H7 (cell line): ENCODE results near the gene TNFAIP8. TPM values are rescaled to one million over a fixed set of nuclear protein-coding genes. Genes with fewer than 3 reads are reported as not detected.

ENCODE experiments used
- DNase-seq: peaks from one replicate; pipeline ENCODE4 v3.0.0; 2012
- H3K27me3 ChIP-seq: 2 replicates; pipeline ENCODE4 v1.6.0; 2011; ENCODE audit warnings: mild to moderate bottlenecking, low read length; ENCODE audit not compliant: control insufficient read depth, insufficient read depth
- H3K36me3 ChIP-seq: replicated peaks from 2 replicates; pipeline ENCODE4 v1.5.1; 2011; ENCODE audit warnings: low read length; ENCODE audit not compliant: control insufficient read depth, insufficient read depth
- H3K4me3 ChIP-seq: 2 replicates; pipeline ENCODE4 v1.5.1; 2011; ENCODE audit warnings: low read depth, mild to moderate bottlenecking, control low read depth, low read length, moderate library complexity; ENCODE audit not compliant: insufficient read depth
- total RNA-seq: library from RNA; depleted of rRNA; stranded (reverse); fragments of >200 nt; shearing (Covaris generic); gene quantifications from 2 replicates; pipeline ENCODE4 v1.2.3, GENCODE V29; 2014

The TNFAIP8 gene
- total RNA-seq, 1 experiment from 2014 or later: 38.6 TPM

DNA sequence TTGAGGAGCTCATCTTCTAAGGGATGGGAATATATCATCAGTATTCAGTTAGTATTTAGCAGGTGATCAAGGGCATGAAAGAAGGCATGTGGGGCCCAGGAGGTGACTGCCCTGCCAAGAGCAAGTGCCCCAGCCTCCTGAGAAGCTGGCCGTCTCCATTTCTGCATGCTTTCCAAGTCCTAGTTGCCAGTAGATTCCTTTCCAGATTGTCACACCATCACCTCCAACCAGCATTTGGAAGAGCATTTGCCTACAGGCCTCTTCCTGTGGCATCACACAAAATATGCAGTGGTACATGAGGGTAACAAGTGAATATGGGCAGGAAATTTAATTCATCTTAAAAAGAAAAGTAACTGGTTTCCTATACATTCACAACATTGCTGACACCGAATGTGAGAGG, 7.5 kb downstream of the TNFAIP8 start:
- Histone ChIP-seq H3K27me3 (no peaks in the 10 kb centered on the region), H3K4me3 (no peak overlapping the region), H3K36me3 (no peaks in the 10 kb centered on the region)
- no peak for DNase-seq

DNA sequence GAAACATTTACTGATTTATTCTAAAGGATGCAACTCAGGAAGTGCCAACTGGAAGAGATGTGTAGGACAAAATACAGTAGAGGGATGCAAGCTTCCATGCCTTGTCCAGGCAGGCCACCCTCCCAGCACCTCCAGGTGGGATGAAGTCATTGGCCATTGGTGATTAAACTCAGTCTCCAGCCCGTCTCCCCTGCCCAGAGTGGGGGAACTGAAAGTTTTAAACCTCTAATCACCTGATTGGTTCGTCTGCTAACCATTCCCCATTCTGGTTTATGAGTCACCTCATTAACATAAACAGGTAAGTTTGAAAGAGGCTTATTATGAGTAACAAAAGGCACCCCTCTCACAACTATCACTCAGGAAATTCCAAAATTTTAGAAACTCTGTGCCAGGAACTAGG, 8.1 kb downstream of the TNFAIP8 start:
- Histone ChIP-seq H3K4me3 (no peak overlapping the region), H3K27me3 (no peaks in the 10 kb centered on the region), H3K36me3 (no peaks in the 10 kb centered on the region)
- no peak for DNase-seq

DNA sequence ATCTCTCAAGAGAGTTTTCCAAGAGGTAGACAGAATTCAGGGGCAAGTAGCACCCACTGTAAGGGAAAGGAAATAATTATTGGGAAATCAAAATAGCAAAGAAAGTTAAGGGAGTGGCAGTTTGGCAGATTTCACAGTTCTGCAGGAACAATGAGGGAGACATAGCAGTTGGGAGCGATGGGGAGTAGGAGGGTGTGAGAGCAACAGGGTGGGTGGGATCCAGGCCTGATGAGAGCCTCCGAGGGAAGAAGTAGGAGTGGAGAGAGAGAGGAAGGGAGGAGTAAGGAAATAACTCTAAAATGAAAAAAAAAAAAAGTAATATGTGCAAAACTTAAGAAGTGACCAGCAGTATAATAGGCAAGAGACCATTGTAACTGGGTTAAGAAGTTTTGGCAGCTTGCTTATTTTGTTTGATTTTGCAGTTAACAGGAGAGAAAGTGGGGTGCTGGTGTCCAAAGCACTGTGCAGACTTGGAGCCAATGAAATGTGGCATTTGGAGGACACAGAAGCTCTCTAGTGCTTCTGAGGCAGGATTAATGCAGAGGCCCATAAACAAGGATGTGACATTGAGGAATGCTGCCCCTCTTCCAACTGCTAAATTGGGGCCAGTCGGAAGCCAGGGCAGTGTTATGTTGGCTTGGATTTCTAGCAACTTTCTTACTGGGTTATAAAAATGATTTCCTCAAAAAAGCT, 10.2 kb downstream of the TNFAIP8 start:
- H3K4me3 ChIP-seq: no peak overlapping the region
- H3K27me3 ChIP-seq: no peaks in the 10 kb centered on the region
- DNase-seq: no peak

DNA sequence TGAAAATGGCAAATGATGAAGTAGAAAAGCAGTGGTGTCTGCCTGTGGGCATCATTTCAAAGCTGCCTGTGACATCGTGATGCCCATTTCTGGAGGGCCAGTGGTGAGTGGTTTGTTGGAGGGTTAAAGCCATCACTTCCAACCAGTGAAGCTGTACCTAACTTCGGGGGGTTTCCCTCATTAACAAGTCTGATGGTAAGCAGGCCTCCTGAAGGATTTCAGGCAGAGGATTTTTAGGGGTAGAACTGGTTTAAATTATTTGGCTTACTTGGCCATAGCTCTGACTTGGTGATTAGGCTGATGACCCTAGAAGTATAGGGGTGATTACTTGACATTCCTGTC, 10.7 kb downstream of the TNFAIP8 start:
- no peaks in the 10 kb centered on the region for H3K36me3 ChIP-seq
- DNase-seq: no peak
- no peak overlapping the region for H3K4me3 ChIP-seq
- H3K27me3 ChIP-seq: no peaks in the 10 kb centered on the region

More for the DNA sequence above, 10.2 kb downstream of the TNFAIP8 start:
- H3K36me3 ChIP-seq: no peaks in the 10 kb centered on the region

DNA sequence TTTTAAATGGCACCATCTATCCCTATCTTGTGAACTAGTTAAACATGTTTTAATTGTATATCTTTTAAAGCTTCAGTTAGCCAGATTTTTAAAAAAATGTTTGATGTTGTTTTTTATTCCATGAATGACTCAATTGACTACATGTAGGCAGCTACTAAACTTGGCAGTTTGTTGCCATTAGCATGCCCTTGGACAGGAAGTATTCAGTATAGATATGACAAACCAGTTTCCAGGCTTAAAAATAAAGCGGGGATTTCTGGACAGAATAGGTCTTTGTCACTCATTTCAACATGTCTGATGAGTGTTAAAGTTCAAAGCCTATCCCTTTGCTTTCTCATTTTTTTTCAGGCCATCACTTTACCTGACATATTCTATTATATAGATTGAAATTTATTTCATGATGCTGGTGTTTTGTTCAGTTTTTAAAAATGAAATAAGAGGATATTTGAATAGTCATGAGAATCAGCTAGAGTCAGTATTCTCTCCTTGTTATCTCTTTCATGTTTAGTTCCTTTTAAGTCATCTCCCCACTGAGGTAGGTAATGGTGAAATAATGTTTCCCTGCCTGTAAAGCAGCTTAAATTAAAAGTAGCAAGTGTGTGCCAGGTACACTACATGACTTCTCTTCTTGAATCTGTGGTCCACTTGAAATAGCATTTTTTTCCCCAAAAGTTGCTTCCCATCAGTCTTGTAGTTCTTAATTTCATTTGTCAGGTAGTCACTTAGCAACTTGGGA, 11.9 kb downstream of the TNFAIP8 start:
- Histone ChIP-seq H3K27me3 (no peaks in the 10 kb centered on the region), H3K4me3 (no peak overlapping the region), H3K36me3 (no peaks in the 10 kb centered on the region)
- no peak for DNase-seq

DNA sequence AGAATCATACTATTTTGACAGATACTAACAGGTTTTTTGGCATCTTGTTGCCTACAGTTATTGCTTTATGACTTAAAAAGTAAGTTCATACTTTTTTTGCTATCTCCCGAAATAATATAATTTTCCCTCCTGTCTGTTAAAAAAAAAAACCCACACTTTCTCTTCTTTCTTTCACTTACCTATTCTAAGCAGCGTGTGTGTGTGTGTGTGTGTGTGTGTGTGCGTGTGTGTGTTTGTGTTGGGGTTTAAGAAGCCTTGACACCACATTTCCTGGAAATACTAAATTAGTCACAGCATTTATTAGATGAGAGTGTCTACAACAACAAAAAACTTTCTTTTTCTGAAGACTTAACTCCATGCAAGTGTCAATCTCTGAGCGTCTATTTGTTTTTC, 12.4 kb downstream of the TNFAIP8 start:
- H3K4me3 ChIP-seq: no peak overlapping the region
- H3K27me3 ChIP-seq: no peaks in the 10 kb centered on the region
- H3K36me3 ChIP-seq: no peaks in the 10 kb centered on the region
- DNase-seq: no peak

DNA sequence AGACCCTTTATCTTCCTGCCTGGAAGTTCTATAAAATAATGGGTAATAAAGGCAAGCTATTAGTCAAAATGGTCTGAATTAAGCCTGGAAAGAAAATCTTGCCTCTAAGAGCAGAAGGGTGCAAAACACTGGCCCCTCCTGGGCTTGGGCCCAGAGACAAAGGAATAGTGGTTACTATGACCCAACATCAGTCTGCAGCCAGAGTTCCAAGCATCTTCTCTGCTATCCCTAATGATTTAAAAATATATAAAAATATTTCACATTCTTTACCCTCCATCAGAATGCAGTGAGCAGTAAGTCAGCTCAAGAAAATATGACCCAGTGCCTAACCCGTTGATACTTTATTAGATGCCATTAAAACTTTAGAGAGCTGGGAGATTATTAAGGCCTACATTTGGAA, 14.7 kb downstream of the TNFAIP8 start:
- no peak overlapping the region for H3K4me3 ChIP-seq
- H3K27me3 ChIP-seq: no peaks in the 10 kb centered on the region
- no peaks in the 10 kb centered on the region for H3K36me3 ChIP-seq
- no peak for DNase-seq

DNA sequence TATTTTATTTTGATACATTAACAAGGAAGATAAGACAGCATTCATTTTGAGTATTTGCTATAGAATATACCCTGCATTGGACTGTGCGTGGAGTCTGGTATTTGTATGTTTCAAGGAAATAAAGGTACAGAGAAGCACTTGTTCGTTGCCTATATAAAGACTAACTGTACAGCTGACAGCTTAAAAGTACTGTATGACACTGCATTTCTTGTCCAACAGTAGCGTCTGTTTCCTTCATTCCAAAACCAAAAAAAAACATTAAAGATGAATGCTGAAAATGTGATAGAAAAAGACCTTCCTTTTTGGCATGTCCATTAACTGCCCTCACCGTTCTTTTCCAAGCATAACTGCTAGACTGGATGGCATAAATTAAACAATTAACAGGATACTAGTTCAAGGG, 15.3 kb downstream of the TNFAIP8 start:
- Histone ChIP-seq H3K36me3 (no peaks in the 10 kb centered on the region), H3K4me3 (no peak overlapping the region), H3K27me3 (no peaks in the 10 kb centered on the region)
- DNase-seq: no peak

DNA sequence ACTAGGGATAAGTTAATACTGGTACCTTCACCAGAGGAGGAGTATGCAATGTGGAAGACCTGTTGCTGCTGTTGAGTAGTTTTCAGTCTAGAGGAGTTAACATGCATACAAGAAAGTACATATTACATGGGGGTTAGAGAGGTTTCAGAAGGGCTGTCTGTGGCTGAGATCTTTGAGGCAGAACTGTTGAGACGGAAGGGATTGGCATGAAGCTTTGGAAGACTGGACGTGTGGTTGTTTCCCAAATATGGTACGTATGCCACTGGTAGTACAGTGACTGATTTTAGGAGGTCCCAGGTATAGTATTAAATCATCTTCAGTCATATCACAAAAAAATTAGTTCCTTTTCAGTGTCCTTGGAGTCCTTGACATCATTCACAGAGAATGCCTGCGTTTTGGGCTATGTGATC, 17.6 kb downstream of the TNFAIP8 start:
- DNase-seq: no peak
- H3K36me3 ChIP-seq: no peaks in the 10 kb centered on the region
- no peak overlapping the region for H3K4me3 ChIP-seq
- no peaks in the 10 kb centered on the region for H3K27me3 ChIP-seq

DNA sequence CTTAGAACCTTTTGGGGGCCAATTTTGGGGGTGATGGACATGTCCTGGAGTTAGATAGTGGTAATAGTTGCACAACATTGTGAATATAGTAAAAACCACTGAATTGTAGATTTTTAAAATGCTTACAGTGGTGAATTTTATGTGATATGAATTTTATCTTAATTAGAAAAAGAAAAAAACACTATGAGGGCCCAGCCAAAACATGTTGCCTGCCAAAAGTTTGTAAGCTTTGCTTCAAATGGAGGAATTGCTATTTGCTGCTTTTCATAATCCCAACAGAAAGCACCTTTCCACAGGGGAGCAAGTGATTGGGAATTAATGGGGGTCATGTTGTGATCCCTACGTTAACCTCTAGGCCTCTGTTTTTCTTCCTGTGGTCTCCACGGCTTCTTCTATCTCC, 19.1 kb downstream of the TNFAIP8 start:
- DNase-seq: no peak
- no peak overlapping the region for H3K4me3 ChIP-seq
- no peaks in the 10 kb centered on the region for H3K27me3 ChIP-seq
- no peaks in the 10 kb centered on the region for H3K36me3 ChIP-seq

DNA sequence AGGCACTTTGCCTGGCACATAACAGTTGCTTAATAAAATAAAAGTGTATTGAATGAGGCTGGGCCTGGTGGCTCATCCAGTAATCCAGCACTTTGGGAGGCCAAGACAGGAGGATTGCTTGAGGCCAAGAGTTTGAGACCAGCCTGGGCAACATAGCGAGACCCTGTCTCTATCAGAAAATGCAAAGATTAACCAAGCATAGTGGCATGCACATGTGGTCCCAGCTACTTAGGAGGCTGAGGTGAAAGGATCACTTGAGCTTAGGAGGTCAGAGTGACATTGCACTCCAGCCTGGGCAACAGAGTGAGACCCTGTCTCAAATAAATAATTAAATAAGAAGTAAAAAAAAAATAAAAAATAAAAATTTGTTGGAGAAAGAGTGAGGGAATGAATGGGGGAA, 21.2 kb downstream of the TNFAIP8 start:
- H3K27me3 ChIP-seq: no peaks in the 10 kb centered on the region
- no peak for DNase-seq
- no peaks in the 10 kb centered on the region for H3K36me3 ChIP-seq
- H3K4me3 ChIP-seq: no peak overlapping the region

DNA sequence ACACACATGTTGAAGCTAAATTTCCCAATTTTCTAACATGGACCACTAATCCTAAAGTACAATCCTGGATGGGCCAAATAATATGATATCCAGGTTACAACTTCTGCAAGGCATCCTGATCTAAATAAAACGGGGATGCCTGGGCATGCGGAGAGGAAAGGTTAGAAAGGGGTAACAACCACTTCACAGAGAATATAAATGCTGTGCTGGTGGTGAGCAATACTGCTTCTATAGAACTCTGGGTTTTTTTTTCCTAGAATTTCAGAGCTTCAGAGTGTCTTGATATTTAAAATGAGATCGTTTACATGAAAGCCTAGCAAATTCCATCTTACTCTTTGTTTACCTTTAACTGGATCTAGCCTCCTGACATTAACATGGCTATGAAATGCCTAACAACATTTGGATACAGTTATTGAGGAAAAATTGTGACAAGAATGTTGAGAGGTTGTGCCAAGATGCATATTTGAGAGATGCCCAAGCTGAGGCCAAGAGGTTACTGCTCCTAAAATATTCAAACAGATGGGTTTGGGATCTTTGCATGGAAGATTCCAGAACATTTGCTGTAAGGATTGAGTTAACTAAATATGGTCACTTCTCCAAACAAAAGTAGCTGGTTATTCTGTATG, 22.4 kb downstream of the TNFAIP8 start:
- no peak for DNase-seq
- no peak overlapping the region for H3K4me3 ChIP-seq
- H3K36me3 ChIP-seq: no peaks in the 10 kb centered on the region
- H3K27me3 ChIP-seq: no peaks in the 10 kb centered on the region

DNA sequence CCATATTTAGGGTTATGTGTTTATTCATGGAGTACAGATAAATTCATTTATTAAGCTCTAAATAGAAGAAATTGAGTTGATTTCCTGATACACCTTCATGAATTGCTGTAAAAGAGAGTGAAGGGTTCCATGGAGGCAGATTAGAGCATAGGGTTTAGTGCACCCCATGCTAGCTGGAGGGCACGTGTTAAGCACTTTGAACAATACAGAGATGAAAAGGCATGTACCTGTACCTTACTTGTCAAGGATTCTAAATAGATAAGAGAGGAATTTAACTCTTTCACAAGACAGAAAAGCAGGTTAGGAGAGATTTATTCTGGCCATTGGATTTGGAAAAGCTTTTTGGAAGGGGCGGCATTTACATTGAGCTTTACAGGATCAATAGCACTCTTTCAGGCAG, 23.3 kb downstream of the TNFAIP8 start:
- Histone ChIP-seq H3K36me3 (no peaks in the 10 kb centered on the region), H3K4me3 (no peak overlapping the region), H3K27me3 (no peaks in the 10 kb centered on the region)
- no peak for DNase-seq

DNA sequence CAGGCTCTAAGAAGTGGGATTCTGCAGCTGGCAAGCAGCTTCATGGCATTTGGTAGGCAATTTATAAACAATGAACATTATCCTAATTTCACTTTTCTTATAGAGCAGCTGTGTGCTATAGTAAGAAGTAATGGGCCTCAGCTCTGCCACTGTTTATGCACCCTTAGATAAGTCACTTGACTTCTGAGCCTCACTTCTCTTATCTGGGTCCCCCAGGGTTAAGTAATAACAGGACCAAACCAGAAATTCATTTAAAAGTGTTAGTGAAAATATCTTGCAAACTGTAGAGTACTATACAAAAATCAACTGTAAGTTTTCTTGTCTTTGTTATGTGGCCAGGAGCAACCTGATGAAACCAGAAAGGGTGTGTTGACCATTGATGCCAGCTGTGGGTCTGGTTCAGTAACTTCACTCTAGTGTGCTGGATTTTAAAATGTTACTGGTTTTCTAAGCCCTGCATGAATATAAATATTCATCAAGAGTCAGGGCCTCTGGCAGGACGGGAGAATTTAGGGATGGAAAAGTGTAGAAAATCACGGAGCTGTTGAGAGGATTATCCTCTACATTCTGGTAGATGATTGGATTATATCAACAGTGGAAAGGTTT, 24.2 kb downstream of the TNFAIP8 start:
- Histone ChIP-seq H3K27me3 (no peaks in the 10 kb centered on the region), H3K4me3 (no peak overlapping the region), H3K36me3 (no peaks in the 10 kb centered on the region)
- DNase-seq: no peak

DNA sequence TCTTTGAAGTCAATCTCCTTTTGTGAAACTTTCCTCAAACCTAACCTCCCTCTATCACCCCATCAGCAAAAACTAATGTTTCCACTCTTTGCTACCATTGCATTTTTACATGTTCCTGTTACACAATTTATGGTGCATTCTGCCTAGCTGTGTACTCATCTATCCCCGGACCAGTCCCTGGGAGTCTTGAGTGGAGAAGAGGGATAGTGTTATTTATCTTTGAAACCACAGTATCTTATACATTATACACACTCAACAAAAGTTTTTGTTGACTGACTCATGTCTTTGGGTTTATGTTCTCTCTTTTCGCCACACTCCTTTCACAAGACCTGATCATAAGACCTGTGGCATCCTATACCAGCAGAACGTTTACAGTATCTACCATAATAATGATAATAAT, 26.4 kb downstream of the TNFAIP8 start:
- Histone ChIP-seq H3K27me3 (no peaks in the 10 kb centered on the region), H3K4me3 (no peak overlapping the region), H3K36me3 (no peaks in the 10 kb centered on the region)
- no peak for DNase-seq
